KMS-11 (cell line): Measurements from ENCODE around the gene CEP128.

Source experiments
- H2AFZ ChIP-seq: fragments of 200-600 bp; sonication (generic); 2 replicates; pipeline ENCODE4 v1.6.1; 2016; ENCODE audit warnings: antibody characterized with exemption, mixed run types, low read depth
- H3K27ac ChIP-seq: fragments of 200-600 bp; sonication (generic); 2 replicates; pipeline ENCODE4 v1.6.1; 2016; ENCODE audit warnings: mild to moderate bottlenecking, mixed run types
- H3K27me3 ChIP-seq: fragments of 200-600 bp; sonication (generic); 2 replicates; pipeline ENCODE4 v1.6.1; 2017; ENCODE audit warnings: mild to moderate bottlenecking, low read depth, mixed run types, moderate library complexity; ENCODE audit not compliant: insufficient read depth
- H3K36me3 ChIP-seq: fragments of 200-600 bp; sonication (generic); 2 replicates; pipeline ENCODE4 v1.6.1; 2017; ENCODE audit warnings: mild to moderate bottlenecking, mixed run types; ENCODE audit not compliant: insufficient read depth
- H3K4me1 ChIP-seq: fragments of 200-600 bp; sonication (generic); 2 replicates; pipeline ENCODE4 v1.6.1; 2016; ENCODE audit warnings: mild to moderate bottlenecking, low read depth, mixed run types; ENCODE audit not compliant: poor library complexity, severe bottlenecking
- H3K4me2 ChIP-seq: fragments of 200-600 bp; sonication (generic); 2 replicates; pipeline ENCODE4 v1.7.0; 2016; ENCODE audit warnings: mild to moderate bottlenecking, mixed run types
- H3K4me3 ChIP-seq: fragments of 200-600 bp; sonication (generic); IDR thresholded peaks from 2 replicates; pipeline ENCODE4 v1.6.1; 2017; ENCODE audit warnings: low read depth, low read length, mixed read lengths; ENCODE audit not compliant: insufficient read depth
- H3K79me2 ChIP-seq: fragments of 200-600 bp; sonication (generic); 2 replicates; pipeline ENCODE4 v1.6.1; 2016; ENCODE audit warnings: low read depth, mixed run types; ENCODE audit not compliant: insufficient read depth
- H3K9ac ChIP-seq: fragments of 200-600 bp; sonication (generic); 2 replicates; pipeline ENCODE4 v1.6.1; 2016; ENCODE audit warnings: mild to moderate bottlenecking, mixed run types
- H4K20me1 ChIP-seq: fragments of 200-600 bp; sonication (generic); 2 replicates; pipeline ENCODE4 v1.6.1; 2016; ENCODE audit warnings: mild to moderate bottlenecking, mixed run types; ENCODE audit not compliant: insufficient read depth
- CTCF ChIP-seq: fragments of 200-600 bp; sonication (generic); conservative IDR thresholded peaks from 2 replicates; pipeline ENCODE4 v1.6.1; 2017; ENCODE audit warnings: low read depth, mild to moderate bottlenecking, antibody characterized with exemption, low read length, moderate library complexity, mixed read lengths

Gene CEP128

GRCh38 chr14:80933686-80934085 is 7.9 kb downstream of the CEP128 start:
- H3K4me3 ChIP-seq: no peak overlapping the region
- H3K4me1 ChIP-seq: peaks cover 79% of the 10 kb centered on the region
- H3K4me2 ChIP-seq: peak overlapping the region; percentile 40
- no peak overlapping the region for H2AFZ ChIP-seq
- H3K9ac ChIP-seq: no peak overlapping the region; the same call in 1 of the 2 replicates
- no peak for TF ChIP-seq CTCF
- H3K27me3 ChIP-seq: no peaks in the 10 kb centered on the region
- peaks cover 40% of the 10 kb centered on the region for H3K79me2 ChIP-seq
- H3K27ac ChIP-seq: peak overlapping the region; percentile 82; the same call in 1 of the 2 replicates
- no peaks in the 10 kb centered on the region for H3K36me3 ChIP-seq
- no peaks in the 10 kb centered on the region for H4K20me1 ChIP-seq

GRCh38 chr14:80933282-80933681 is 8.3 kb downstream of the CEP128 start:
- Histone ChIP-seq H3K36me3 (no peaks in the 10 kb centered on the region), H3K4me2 (peak overlapping the region; percentile 40; the same call in 1 of the 2 replicates), H2AFZ (no peak overlapping the region), H3K4me1 (peaks cover 83% of the 10 kb centered on the region), H3K79me2 (peaks cover 43% of the 10 kb centered on the region), H4K20me1 (no peaks in the 10 kb centered on the region), H3K4me3 (no peak overlapping the region), H3K27ac (peak overlapping the region; percentile 82), H3K27me3 (no peaks in the 10 kb centered on the region), H3K9ac (no peak overlapping the region)
- no peak for TF ChIP-seq CTCF

- H3K79me2 ChIP-seq: peaks cover 57% of the 10 kb centered on the region
- H3K4me3 ChIP-seq: no peak overlapping the region
- peak overlapping the region; percentile 49 for H3K4me2 ChIP-seq
- no peaks in the 10 kb centered on the region for H3K27me3 ChIP-seq
- no peak overlapping the region for H2AFZ ChIP-seq
- no peaks in the 10 kb centered on the region for H3K36me3 ChIP-seq
- H4K20me1 ChIP-seq: no peaks in the 10 kb centered on the region
- H3K27ac ChIP-seq: peak overlapping the region; percentile 82
- peak overlapping the region; percentile 34; the same call in 1 of the 2 replicates for H3K9ac ChIP-seq
- TF ChIP-seq CTCF: no peak
- H3K4me1 ChIP-seq: peaks cover 96% of the 10 kb centered on the region
Observed at GRCh38 chr14:80930836-80931389, 10.6 kb downstream of the CEP128 start.

- Histone ChIP-seq H3K4me2 (peak overlapping the region; percentile 49), H3K9ac (peak overlapping the region; percentile 17; the same call in 1 of the 2 replicates)
Observed at GRCh38 chr14:80930095-80930494, 11.4 kb downstream of the CEP128 start.

More at GRCh38 chr14:80930095-80930494, 11.4 kb downstream of the CEP128 start:
- no peaks in the 10 kb centered on the region for H3K27me3 ChIP-seq
- no peaks in the 10 kb centered on the region for H3K36me3 ChIP-seq
- peaks cover 97% of the 10 kb centered on the region for H3K4me1 ChIP-seq
- no peaks in the 10 kb centered on the region for H4K20me1 ChIP-seq
- H2AFZ ChIP-seq: no peak overlapping the region
- peaks cover 52% of the 10 kb centered on the region for H3K79me2 ChIP-seq
- H3K4me3 ChIP-seq: no peak overlapping the region
- no peak for TF ChIP-seq CTCF
- H3K27ac ChIP-seq: peak overlapping the region; percentile 82
